GM19043 (cell line): Measurements from ENCODE around the gene HOMER2.
"Not testable (repeated sequence)": the region's sequence is repeated elsewhere in the genome, so short reads cannot be mapped to it uniquely, and the experiment has no call there.

Source experiments
- ATAC-seq: cut with Tn5 transposase; IDR thresholded peaks from one replicate; pipeline ENCODE4 v1.9.1; 2021; ENCODE audit warnings: low read depth; ENCODE audit not compliant: unreplicated experiment

HOMER2 gene

DNA sequence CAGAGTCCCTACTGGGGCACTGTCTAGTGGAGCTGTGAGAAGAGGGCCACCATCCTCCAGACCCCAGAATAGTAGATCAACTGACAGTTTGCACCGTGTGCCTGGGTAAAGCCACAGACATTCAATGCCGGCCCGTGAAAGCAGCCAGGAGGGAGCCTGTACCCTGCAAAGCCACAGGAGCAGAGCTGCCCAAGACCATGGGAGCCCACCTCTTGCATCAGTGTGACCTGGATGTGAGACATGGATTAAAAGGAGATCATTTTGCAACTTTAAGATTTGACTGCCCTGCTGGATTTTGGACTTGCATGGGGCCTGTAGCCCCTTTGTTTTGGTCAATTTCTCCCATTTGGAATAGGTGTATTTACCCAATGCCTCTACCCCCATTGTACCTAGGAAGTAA is 86.5 kb downstream of the HOMER2 start:
- not testable (repeated sequence) for ATAC-seq

DNA sequence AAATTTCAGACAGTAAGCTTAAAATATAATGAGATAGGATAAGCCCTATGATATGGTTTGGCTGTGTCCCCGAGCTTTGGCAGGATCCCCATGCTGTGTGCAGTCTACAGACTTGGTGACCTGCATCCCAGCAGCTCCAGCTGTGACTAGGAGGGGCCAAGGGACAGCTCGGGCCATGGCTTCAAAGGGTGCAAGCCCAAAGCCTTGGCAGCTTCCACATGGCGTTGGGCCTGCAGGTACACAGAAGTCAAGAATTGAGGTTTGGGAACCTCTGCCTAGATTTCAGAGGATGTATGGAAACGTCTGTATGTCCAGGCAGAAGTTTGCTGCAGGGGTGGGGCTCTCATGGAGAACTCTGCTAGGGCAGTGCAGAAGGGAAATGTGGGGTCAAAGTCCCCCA is 86.9 kb downstream of the HOMER2 start:
- not testable (repeated sequence) for ATAC-seq

GRCh38 chr15:82864967-82865366 is 87.6 kb downstream of the HOMER2 start:
- ATAC-seq, result no peak

GRCh38 chr15:82862886-82863285 is 89.6 kb downstream of the HOMER2 start:
- no peak for ATAC-seq

DNA sequence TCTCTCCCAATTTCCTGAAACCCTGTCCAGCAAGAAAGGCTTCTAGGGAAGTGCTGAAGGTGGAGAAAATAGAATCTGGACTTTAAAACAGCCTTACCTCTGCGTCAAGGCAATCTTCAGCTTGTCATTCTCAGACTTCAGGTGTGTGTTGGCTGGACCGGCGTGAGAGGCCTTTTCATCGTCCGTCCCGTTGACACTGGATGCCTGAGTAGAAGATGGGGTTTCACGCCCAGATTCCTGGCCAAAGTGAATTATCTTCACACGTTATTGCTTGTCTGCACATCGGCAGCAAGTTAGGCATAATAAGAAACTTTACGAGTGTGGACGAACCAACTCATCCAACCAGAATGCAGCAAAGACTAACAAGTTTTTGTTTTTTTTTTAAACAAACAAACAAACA is 93.6 kb downstream of the HOMER2 start:
- ATAC-seq, result no peak

- no peak for ATAC-seq
These were observed 95.9 kb downstream of the HOMER2 start for GRCh38 chr15:82856397-82857170.

GRCh38 chr15:82855286-82856100 is 97.0 kb downstream of the HOMER2 start:
- ATAC-seq, result no peak

GRCh38 chr15:82854554-82854953 is 98.0 kb downstream of the HOMER2 start:
- ATAC-seq, result no peak

GRCh38 chr15:82852941-82853561 is 99.5 kb downstream of the HOMER2 start:
- no peak for ATAC-seq

DNA sequence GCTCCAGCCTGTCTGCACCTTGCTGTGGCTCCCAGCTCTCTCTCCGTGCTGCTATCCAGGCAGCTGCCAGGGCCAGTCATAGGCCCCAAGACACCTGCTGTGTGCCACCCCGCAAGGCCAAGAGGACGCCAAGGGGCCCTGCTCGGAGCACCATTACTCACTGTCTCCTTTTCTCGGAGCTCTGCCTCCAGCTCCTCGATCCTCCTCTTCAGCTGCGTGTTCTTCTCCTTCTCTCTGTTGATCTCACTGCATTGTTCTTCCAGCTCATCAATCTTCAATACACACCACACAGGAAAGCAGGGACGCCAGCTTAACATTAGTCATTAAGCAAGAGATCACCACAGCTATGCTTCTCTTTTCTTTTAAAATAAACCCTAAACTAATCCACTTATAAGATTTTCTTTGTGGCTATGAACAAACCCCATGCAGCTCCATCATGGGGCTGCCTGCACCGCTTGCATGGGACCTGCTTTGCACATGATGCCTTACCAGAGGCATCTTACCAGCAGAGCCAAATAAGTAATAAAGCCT is 100.5 kb downstream of the HOMER2 start:
- no peak for ATAC-seq

GRCh38 chr15:82851306-82851850 is 101.1 kb downstream of the HOMER2 start:
- ATAC-seq, result no peak

- ATAC-seq, result no peak
These were observed 101.8 kb downstream of the HOMER2 start for GRCh38 chr15:82850731-82851130.

DNA sequence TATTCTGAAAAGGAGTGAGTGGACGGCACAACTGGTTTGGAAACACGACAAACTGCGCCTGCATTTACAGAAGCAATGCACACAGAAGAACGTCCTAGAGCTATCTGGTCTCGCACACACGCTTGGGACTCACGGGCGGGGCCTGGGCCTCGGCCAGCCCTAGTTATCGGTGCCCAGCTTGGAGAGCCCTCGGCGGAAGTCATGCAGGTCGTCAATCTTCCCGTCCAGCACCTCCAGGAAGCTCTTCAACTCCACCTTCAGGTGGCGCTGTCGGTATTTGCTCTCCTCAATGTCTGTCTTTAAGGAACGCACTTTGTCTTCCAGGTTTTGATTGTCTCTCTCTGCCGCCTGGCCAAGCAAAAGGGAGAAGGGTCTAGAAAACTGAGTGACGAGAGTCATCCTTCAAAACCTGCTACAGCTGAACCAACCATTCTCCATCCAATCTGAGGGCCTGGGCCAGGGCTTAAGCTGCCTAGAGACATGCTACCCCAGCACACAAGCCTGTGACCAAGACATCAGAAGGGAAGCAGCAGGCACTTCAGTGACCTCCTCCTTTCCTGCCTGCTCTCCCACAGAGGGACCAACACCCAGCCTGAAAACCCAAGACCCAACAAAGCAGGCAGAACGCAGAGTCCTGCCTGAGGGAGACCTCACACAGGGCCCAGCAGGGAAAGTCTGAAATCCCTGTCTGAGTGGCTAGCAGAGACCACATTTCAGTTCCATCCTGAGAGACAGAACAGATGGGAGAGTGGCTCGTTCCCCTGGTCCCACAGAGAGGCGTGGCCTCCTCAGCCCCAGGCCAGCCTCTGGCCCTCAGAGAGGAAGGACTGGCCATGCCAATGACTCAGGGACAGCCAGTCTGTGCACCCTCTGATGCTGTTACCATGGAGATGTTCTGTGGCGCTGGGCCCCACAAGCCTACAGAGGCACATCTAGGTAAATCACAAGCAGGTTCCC is 102.7 kb downstream of the HOMER2 start:
- no peak for ATAC-seq

DNA sequence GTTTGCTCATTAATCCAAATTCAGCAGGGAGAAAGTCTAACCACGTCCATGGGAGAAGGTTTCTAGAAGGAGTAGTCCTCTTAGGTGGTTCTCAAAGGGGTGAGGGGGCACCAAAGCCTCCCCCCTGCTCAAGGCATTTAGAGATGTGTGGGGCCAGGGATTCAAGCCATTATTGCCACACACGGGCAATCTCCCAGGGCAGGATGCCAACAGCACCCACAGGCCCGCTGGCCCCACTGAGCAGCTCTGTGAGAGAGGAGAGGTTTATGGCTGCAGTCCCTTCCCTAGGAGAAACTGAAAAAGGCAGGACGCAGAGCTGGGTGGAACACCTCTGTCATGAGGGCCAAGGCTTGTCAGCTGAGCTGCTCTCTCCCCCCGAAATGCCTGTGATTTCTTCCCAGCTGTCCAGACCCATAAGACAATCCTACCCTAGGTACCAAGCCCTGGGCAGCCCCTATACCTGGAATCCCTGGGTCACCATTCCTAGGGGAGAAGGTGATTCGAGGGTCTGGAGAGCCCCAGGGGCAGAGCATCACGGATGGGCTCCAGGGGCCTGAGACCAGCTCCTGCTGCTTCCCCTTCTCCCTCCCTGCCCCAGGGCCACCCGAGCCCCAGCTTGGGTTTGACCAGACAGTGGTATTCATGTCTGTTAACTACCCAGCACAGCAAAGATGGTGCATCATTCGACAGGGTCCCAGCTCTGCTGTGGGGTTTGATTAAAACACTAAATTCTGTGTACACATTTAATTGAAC is 104.1 kb downstream of the HOMER2 start:
- ATAC-seq, result no peak

DNA sequence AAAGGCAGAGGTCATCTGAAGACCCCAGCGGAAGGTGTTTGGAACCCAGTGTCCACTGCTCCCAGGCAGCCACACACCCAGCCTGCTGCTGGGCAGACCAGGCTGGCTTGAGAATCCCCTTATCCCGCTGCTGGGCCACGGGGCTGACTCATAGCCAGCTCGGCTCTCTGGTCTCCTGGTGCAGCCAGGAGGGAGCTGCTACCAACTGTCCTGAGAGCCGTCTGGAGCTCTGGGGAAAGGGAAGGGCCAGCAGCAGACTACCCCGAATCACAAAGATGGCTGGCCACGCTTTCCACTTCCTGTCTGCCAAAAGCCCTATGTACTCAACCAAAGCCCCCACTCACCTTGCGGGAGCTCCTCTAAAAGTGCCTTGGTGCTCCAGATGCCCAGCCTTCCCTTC is 104.8 kb downstream of the HOMER2 start:
- no peak for ATAC-seq

DNA sequence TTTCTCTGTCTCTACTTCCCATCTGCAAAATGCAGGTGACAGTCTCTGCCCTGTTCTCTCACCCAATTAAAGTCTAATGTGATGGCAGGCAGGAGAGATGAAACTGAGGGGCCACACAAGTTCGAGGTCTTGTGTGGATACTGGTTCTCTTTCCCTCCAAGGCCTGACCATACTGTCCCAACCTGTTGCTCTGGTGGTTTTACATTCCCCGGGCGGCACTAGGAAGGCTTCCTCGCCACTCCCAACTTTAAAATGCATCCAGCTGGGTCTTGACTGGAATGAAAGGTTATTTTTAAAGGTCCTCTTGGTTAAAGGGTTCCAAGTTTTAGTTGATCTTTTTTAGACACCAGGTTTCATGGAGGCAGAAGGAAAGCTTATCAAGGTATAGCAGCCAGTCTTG is 105.9 kb downstream of the HOMER2 start:
- no peak for ATAC-seq

DNA sequence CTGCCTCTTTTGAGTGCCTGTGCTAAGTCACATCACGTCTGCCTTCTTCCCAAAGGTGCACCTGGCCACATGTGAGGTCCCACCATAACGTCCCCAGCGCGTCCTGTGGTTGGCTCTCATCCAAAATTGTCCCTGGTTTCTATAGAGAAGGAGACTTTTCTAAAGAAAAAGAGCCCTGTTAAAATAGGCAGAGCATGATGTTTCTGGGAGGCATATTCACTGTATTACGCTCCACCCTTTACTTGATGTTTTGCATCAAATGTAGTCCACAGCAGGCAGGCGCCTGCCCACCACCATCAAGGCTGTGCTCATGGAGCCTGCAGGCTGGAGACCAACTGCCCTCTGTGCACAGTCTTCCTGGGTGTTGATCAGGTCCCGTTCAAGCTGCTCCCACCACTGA is 106.8 kb downstream of the HOMER2 start:
- no peak for ATAC-seq

DNA sequence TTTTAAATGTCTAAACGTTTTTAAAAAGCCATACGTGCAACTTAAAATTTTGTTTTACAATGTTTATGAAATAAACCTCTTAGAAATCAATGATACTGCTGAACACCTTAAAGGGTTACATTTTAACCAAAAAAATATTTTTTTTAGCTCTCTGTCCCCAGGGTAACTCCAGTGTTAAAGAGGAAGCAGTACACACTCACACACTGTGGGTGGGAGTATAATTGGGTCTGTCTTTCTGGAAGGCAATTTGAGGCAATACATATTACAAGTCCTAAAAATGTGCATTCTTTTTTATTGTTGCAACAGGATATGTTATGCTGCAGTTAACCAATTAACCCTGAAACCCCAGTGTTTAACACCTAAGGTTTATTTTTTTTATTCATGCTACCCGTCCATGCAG is 109.0 kb downstream of the HOMER2 start:
- no peak for ATAC-seq

GRCh38 chr15:82840166-82840565 is 112.4 kb downstream of the HOMER2 start:
- no peak for ATAC-seq
